ENCODE results near the gene SPEF1.

DNA sequence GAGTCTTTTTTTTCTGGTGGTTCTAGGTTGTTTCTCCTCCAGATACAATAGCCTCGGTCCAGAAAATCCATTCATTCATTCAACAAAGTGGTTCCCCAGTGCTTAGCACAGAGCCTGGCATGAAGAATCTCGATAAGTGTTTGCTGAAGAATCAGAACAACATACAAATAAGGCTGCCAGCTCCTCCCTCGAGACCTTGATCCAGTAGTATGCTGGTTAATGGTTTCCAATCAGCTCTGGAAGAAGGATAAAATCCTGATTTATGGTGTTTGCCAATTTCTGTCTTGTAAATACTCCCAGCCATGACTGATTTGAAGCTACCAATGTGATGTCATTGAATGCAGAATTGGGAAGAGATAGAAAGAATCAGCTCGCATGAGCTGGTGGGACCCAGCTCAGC, 45.5 kb downstream of the SPEF1 start:
- TF ChIP-seq EZH2phosphoT487 (IDR thresholded peaks at IDR 0.05; ENCODE audit: insufficient read depth, low read depth) (no peak), EZH2 (IDR thresholded peaks at IDR 0.05; ENCODE audit: insufficient read depth, poor library complexity, severe bottlenecking) (no peak)

Measured in GM23248 (cell line).